Sigmoid colon (tissue), 4 donors: ENCODE data around the gene TRMT1.

Experiments
- POLR2A ChIP-seq, 2 donors: fragments of 450-650 bp; IDR thresholded peaks; one replicate each; pipeline ENCODE4 v1.6.1; 2016; ENCODE audit warnings: antibody characterized with exemption in 2 of 2, mild to moderate bottlenecking in 2 of 2, moderate library complexity in 2 of 2
- POLR2AphosphoS5 ChIP-seq, 4 donors: sonication (generic); formaldehyde crosslinking; IDR thresholded peaks; one replicate each; pipeline ENCODE4 v1.6.1; 2017; ENCODE audit warnings: antibody characterized with exemption in 4 of 4
- TF ChIP-seq, protein P1 (sequence below), 4 experiments: fragments of 450-650 bp in 3 of 4; fragments of 200-600 bp in 1 of 4; IDR thresholded peaks; one replicate each; pipeline ENCODE4 v1.5.1; 2016 to 2019; ENCODE audit warnings: antibody characterized with exemption in 4 of 4, mild to moderate bottlenecking in 3 of 4, moderate library complexity in 2 of 4

- TF ChIP-seq, protein P1, sequence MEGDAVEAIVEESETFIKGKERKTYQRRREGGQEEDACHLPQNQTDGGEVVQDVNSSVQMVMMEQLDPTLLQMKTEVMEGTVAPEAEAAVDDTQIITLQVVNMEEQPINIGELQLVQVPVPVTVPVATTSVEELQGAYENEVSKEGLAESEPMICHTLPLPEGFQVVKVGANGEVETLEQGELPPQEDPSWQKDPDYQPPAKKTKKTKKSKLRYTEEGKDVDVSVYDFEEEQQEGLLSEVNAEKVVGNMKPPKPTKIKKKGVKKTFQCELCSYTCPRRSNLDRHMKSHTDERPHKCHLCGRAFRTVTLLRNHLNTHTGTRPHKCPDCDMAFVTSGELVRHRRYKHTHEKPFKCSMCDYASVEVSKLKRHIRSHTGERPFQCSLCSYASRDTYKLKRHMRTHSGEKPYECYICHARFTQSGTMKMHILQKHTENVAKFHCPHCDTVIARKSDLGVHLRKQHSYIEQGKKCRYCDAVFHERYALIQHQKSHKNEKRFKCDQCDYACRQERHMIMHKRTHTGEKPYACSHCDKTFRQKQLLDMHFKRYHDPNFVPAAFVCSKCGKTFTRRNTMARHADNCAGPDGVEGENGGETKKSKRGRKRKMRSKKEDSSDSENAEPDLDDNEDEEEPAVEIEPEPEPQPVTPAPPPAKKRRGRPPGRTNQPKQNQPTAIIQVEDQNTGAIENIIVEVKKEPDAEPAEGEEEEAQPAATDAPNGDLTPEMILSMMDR (IDR thresholded peaks at IDR 0.05): no peak
- TF ChIP-seq POLR2A (IDR thresholded peaks at IDR 0.05): no peak
- no peak for TF ChIP-seq POLR2AphosphoS5 (IDR thresholded peaks at IDR 0.05)
Measured at GRCh38 chr19:13153569-13154240, 37.2 kb upstream of the TRMT1 start.
